NCI-H1048 (cell line): ENCODE results near the gene EGFL6.

Source experiments
- DNase-seq: peaks from one replicate; lab custom pipeline; 2025; lab: John Stamatoyannopoulos, UW

The EGFL6 gene, protein sequence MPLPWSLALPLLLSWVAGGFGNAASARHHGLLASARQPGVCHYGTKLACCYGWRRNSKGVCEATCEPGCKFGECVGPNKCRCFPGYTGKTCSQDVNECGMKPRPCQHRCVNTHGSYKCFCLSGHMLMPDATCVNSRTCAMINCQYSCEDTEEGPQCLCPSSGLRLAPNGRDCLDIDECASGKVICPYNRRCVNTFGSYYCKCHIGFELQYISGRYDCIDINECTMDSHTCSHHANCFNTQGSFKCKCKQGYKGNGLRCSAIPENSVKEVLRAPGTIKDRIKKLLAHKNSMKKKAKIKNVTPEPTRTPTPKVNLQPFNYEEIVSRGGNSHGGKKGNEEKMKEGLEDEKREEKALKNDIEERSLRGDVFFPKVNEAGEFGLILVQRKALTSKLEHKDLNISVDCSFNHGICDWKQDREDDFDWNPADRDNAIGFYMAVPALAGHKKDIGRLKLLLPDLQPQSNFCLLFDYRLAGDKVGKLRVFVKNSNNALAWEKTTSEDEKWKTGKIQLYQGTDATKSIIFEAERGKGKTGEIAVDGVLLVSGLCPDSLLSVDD

DNA sequence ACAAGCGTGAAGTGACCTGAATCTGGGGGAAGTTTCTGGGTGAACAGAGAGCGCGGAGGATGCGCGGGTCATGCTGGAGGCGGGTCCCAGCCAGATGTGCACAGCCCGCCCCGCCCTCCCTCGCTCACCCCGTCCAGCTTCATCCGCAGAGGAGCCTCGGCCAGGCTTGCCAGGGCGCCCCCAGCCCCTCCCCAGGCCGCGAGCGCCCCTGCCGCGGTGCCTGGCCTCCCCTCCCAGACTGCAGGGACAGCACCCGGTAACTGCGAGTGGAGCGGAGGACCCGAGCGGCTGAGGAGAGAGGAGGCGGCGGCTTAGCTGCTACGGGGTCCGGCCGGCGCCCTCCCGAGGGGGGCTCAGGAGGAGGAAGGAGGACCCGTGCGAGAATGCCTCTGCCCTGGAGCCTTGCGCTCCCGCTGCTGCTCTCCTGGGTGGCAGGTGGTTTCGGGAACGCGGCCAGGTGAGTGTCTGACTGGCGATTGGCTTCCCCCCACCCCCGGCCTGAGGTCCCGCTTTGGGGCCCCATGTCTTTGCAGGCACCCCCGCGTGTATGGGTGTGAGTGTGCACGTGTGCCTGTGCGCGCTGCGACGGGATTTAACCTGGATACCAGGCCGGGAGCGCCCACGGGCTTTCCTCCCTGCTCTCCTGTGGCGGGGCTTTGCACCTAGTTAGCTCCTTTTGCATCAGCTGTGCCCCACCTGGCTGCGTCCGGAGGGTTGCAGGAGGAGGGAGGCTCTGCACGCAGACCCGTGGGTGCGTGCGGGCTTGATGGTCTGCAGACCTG, at the start of gene EGFL6:
Gene EGFL6 (plus strand): TSS at position 123 of the 782 bp plus-strand sequence. CDS start 261 bp downstream, at position 384.
- DNase-seq: no peak

DNA sequence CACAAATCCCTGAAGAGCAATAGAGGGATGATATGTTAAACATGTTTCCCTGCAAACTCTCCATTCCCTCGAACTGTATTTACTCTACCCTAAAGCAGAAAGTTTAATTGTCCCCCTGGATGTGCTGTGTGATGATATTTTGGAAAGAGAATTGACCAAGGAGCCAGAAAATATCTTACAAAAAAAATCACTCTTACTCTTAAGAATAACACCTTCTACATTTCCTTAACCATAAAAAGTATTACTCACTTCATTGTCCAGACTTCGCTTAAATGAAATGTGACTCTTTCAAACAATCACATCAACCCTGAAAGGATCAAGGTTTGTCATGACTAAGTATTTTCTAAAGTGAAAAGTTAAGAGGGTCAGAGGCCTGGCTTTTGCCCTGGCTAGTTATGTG, 49.0 kb upstream of the EGFL6 start:
- DNase-seq: no peak

DNA sequence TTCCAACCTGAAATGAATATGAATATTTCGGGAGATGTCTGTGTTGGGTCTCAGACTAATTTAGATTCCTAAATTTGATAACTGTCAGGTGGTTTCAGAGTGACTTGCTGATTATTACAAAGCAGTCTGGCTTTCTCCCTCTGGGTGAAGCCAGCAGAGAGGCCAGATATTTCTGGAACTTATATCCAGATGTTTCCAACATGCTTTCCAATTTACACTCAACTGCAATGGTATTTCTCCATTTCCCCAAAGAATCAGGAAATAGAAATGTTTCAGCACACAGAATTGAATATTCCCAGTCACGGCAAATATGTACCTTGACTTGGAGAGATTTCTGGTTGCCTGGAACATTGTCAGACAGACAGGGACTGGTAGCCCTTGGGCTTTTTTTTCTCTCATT, 48.5 kb upstream of the EGFL6 start:
- DNase-seq: no peak

DNA sequence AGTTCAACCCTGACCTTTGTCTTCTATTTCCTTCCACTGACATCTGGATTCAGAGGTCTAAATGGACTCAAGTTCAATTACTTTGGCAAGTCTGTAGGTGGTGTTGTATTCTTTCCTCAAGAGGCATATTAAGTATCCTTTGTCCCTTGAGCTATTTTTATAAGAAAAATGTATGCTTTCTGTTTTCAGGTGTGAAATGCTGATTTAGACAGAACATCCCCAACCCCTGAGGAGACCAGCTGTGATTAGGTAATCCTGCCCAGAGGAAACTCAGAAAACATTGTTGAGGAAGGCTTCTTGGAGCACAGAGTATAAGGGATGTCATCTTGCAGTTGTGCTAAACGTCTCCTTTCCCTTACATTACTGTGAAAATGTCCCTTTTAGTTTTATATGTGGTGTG, 46.6 kb upstream of the EGFL6 start:
- no peak for DNase-seq

GRCh38 chrX:13533726-13534125, 35.7 kb upstream of the EGFL6 start:
- no peak for DNase-seq

DNA sequence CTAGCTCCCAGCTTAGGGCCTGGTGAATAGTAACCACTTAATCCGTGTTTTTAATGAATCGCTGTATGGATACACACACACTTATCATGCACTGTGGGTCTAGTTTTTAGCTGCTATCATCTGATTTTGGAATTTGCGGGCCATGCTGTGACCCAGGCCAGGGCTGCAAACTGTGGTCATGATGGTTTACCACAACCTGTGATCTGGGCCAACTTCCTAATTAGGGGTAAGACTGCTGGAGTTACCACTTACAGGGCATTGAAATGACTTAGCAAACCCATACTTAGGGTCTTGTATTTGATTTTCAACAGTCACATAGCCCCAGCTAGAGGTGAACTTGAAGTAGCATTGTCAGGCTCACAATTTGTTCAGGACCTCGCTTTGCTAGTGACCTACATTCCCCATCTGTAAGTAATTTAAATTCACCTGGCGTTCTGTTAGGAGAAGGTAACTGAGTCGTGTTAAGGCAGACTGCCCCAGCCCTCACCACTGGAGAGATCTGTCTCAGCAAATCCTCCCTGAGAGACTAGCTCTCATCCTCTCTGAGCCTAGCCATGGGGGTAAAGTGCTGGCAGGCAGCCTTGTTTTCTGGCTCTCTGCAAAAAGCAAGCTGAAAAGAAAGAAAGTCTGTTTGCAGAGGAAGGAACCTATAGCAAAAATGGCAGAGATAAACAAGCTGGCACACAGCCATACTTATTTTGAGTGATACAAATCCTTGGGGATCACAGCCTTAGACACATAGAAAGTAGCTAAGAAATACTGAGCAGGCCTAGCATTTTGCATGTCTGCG, 33.8 kb upstream of the EGFL6 start:
- DNase-seq: no peak

DNA sequence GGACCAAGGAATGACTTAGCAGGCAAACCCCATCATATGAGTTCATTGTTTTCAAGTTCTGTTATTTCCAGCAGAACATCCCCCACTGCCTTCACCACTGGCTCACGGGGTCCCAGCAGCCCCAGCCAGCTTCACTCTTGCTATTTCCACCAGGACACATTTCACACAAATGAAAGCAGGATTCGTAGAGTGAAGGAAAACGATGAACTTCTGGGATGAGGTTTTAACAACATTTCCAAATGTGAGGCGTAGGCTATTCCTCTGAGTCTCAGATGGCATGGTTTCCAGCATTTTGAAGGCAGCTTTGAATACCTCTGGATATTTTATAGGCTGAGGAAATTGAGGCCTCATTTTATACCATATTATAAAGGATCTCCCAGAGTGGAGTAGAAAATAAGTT, 32.9 kb upstream of the EGFL6 start:
- no peak for DNase-seq

DNA sequence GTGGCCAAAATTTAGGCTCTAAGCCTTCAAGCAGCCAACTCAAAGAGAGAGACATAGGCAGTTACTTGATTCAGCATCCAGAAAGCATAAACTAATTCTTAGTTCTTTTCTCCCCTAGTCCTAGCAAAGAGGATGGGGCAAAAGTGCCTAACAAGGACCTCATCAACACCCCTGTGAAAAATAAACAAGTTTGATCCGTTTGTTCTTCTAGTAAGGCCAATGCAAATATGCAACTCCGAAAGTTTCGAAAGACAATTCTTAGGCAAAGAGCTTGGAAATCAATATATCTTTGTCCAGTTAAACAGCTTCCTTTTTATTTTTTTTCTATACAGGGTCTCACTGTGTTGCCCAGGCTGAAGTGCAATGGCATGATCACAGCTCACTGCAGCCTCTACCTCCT, 31.0 kb upstream of the EGFL6 start:
- DNase-seq: no peak

- DNase-seq: no peak
Measured at GRCh38 chrX:13540602-13541001, 28.8 kb upstream of the EGFL6 start.

DNA sequence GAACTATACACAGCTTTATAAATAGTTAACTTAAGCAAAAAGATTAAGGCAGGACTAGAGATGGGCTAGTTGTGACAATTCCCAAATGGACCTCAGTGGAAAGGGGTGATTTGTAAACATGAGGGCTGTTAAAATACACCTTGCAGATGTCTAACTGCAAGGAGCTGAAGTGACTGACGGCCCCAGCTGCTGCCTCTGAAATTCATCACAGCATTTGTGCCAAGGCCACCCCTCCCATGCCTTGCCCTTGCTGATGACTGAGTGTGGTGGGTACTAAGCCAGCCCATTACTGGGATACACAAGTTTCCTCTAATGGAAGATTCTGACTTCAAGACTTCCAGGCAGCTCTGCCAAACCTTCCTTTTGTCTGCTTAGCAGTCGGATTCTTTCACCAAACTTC, 23.7 kb upstream of the EGFL6 start:
- no peak for DNase-seq

GRCh38 chrX:13547671-13548070, 21.7 kb upstream of the EGFL6 start:
- DNase-seq: no peak

GRCh38 chrX:13550346-13550745, 19.1 kb upstream of the EGFL6 start:
- DNase-seq: no peak

DNA sequence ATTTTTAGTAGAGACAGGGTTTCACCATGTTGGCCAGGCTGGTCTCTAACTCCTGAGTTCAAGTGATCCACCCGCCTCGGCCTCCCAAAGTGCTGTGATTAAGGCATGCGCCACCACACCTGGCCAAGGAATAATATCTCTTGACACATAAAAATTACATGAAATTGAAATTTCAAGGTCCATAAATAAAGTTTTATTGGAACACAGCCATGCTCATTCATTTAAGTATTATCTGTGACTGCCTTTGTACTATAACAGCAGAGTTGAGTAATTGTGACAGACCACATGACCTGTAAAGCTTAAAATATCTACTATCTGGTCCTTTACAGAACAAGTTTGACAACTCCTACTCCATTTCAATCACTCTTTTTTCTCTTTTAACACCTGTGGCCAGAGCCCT, 17.8 kb upstream of the EGFL6 start:
- DNase-seq: no peak

GRCh38 chrX:13552892-13553291, 16.5 kb upstream of the EGFL6 start:
- DNase-seq: no peak

DNA sequence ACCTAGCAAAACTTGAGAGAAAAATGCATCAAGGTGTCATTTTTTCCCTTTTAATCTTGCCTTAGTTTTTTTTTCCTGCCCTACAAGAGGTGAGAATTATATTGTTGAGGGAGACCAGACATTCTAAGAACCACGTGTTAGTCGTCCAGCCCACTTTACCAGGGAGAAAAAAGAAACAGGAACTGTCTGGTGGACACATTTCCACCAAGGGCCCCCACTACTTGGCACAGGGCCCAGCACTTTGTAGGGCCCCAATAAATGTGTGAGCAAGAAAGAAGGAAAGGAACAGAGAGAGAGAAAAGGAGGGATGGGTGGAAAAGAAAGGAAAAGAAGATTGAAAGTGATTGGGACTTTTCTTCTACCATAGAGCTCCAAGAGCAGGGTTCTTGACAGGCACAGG, 3.9 kb upstream of the EGFL6 start:
- no peak for DNase-seq

DNA sequence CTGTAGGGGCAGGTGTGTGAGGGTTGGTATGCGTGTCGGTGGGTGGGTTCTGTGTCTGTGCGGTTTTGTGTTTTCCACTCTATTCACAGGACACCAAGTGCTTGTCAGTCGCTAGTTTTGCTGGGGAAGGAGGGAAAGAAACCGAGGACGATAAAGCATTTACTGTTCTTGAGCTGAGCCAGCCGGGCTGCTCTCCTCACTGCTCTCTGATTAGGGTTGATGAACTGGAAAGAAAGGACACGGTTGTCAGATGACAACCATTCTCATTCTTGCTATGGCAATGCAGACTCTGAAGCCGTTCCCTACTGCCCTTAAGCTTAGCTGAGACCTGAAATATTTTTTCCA, 832 bp downstream of the EGFL6 start:
- DNase-seq: no peak

DNA sequence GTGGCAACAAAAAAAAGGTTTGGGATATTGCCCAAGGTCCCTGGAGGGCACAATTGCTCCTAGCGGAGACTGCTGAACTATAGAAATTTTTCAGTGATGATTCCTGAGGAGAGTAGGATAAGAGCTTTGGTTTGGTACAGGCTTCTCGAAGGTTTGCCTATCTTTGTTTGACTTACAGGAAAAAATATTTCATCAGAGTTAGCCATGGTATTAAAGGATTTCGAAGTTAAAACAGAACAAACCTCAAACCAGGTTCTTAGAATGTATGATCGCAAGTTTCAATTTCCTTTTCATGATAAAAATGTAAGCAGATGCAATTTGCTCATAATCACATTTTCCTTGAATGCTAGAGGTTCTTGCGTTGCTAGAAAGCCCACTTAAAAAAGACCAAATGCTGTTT, 1.7 kb downstream of the EGFL6 start:
- no peak for DNase-seq

- DNase-seq: no peak
Measured at GRCh38 chrX:13574600-13574999, 5.2 kb downstream of the EGFL6 start.

GRCh38 chrX:13579661-13580060, 10.3 kb downstream of the EGFL6 start:
- no peak for DNase-seq

- no peak for DNase-seq
Measured at GRCh38 chrX:13581554-13581953, 12.2 kb downstream of the EGFL6 start.

- DNase-seq: no peak
Measured at GRCh38 chrX:13587786-13588477, 18.5 kb downstream of the EGFL6 start.

GRCh38 chrX:13590207-13590606, 20.8 kb downstream of the EGFL6 start:
- DNase-seq: no peak
